LNCaP clone FGC (cell line): Measurements from ENCODE around the gene CD70.
"Not testable (repeated sequence)": the region's sequence is repeated elsewhere in the genome, so short reads cannot be mapped to it uniquely, and the experiment has no call there.

ENCODE experiments used
- DNase-seq: peaks from one replicate; pipeline ENCODE4 v3.0.0-alpha.2; 2011; ENCODE audit warnings: low read depth
- H3K4me3 ChIP-seq: 2 replicates; pipeline ENCODE4 v1.5.1; 2011; ENCODE audit warnings: mild to moderate bottlenecking, low read depth, low read length, control low read depth
- TF ChIP-seq, protein P1 (sequence below): IDR thresholded peaks from 2 replicates; pipeline ENCODE4 v1.5.1; 2012; ENCODE audit warnings: mild to moderate bottlenecking; ENCODE audit not compliant: control insufficient read depth, insufficient read depth; ENCODE audit errors: extremely low read depth

The CD70 gene, protein sequence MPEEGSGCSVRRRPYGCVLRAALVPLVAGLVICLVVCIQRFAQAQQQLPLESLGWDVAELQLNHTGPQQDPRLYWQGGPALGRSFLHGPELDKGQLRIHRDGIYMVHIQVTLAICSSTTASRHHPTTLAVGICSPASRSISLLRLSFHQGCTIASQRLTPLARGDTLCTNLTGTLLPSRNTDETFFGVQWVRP

DNA sequence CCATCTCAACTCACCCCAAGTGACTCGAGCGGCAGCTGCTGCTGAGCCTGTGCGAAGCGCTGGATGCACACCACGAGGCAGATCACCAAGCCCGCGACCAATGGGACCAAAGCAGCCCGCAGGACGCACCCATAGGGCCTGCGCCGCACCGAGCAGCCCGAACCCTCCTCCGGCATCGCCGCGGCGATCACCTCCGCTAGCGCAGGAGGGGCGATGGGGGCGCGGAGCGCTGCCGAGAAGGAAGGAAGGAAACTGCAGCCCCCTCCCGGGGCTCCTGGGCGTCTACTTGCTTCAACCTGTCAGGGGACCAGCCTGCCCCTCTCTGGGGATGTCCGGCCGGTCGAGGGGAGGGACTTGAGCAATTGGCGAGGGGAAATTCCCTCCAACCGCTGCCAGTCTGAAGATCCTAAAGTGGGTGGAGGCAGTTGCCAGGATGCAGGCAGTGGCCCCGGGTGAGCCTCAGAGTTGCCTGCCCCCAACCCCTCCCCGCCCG, at the start of gene CD70:
CD70 (minus strand) TSS at position 324 of the 493 bp plus-strand sequence; CDS start at position 176, 148 bp downstream.
- no peak within 1 kb of the TSS for H3K4me3 ChIP-seq
- TF ChIP-seq, protein P1, sequence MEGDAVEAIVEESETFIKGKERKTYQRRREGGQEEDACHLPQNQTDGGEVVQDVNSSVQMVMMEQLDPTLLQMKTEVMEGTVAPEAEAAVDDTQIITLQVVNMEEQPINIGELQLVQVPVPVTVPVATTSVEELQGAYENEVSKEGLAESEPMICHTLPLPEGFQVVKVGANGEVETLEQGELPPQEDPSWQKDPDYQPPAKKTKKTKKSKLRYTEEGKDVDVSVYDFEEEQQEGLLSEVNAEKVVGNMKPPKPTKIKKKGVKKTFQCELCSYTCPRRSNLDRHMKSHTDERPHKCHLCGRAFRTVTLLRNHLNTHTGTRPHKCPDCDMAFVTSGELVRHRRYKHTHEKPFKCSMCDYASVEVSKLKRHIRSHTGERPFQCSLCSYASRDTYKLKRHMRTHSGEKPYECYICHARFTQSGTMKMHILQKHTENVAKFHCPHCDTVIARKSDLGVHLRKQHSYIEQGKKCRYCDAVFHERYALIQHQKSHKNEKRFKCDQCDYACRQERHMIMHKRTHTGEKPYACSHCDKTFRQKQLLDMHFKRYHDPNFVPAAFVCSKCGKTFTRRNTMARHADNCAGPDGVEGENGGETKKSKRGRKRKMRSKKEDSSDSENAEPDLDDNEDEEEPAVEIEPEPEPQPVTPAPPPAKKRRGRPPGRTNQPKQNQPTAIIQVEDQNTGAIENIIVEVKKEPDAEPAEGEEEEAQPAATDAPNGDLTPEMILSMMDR: no peak
- no peak for DNase-seq

DNA sequence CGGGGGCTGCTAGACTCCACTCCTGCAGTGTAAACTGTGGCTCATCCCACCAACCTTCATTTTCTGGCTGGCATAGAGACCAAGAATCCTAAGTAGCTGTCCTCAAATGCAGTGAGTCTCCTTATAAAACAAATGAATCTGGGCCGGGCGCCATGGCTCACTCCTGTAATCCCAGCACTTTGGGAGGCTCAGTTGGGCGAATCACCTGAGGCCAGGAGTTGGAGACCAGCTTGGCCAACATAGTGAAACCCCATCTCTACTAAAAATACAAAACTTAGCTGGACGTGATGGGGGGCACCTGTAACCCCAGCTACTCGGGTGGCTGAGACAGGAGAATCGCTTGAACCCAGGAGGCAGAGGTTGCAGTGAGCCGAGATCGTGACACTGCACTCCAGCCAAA, 49.4 kb upstream of the CD70 start:
- not testable (repeated sequence) for DNase-seq, H3K4me3 ChIP-seq

DNA sequence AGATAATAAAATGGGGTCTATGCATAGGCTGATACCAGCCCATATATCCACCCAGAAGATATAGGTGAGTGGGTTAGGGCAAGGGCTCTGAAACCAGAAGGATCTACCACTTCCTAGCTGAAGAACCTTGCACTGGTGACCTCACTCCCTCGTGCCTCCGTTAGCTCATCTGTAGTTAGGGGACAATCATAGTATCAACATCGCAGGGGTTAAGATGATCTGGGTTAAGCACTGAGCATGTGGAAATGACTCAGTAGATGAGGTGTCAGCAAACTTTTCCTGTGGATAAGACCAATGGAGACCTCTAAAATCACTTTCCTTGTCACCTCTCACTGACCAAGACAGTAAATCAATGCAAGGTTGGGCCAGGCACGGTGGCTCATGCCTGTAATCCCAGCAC, 48.5 kb upstream of the CD70 start:
- TF ChIP-seq, protein P1: no peak
- no peak for DNase-seq
- no peak overlapping the region for H3K4me3 ChIP-seq

DNA sequence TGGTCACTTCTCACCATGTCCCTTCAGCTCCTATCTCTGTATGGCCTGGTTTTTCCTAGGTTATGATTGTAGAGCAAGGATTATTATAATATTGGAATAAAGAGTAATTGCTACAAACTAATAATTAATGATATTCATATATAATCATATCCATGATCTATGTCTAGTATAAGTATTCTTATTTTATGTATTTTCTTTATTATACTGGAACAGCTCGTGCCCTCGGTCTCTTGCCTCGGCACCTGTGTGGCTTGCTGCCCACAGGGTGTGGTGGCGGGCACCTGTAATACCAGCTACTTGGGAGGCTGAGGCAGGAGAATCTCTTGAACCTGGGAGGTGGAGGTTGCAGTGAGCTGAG, 42.5 kb upstream of the CD70 start:
- not testable (repeated sequence) for H3K4me3 ChIP-seq, DNase-seq

DNA sequence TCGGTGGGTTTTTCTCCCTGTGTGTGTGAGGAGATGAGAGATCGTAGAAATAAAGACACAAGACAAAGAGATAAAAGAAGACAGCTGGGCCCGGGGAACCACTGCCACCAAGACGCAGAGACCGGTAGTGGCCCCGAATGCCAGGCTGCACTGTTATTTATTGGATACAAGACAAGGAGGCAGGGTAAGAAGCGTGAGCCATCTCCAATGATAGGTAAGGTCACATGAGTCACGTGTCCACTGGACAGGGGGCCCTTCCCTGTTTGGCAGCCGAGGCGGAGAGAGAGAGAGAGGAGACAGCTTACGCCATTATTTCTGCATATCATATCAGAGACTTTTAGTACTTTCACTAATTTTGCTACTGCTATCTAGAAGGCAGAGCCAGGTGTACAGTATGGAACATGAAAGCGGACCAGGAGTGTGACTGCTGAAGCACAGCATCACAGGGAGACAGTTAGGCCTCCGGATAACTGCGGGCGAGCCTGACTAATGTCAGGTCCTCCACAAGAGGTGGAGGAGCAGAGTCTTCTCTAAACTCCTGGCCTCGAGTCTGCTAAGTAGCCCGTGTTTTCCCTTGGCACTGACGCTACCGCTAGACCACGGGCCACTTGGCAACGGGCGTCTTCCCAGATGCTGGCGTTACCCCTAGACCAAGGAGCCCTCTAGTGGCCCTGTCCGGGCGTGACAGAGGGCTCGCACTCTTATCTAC, 42.0 kb upstream of the CD70 start:
- not testable (repeated sequence) for DNase-seq, H3K4me3 ChIP-seq
- TF ChIP-seq, protein P1: peak; percentile 80

DNA sequence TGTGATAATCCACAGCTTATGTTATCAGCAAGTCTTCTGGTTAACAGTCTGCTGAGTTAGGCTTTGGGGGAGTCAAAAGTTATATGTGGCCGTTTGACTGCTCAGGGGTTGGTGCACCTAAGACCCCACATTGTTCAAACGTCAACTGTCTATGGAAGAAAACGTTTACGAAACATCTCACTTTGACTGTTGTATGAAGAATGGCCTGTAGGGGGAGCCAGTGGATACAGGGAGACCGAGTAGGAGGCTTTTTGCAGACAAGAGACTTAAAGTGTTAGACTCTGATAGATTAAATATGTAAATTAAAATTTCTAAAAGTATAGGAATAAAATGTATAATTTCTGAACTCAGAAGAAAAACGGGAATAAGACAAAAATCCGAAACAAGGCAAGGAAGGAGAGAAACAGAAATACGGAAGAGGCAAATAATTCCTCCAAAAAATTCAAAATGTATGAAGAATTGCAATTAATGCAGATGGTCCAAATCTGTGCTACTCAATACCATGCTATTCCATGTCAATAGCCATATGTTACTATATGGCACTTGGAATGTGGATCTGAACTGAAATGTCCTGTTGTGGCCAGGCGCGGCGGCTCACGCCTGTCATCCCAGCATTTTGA, 41.2 kb upstream of the CD70 start:
- no peak for DNase-seq
- no peak overlapping the region for H3K4me3 ChIP-seq
- TF ChIP-seq, protein P1: peak; percentile 81

DNA sequence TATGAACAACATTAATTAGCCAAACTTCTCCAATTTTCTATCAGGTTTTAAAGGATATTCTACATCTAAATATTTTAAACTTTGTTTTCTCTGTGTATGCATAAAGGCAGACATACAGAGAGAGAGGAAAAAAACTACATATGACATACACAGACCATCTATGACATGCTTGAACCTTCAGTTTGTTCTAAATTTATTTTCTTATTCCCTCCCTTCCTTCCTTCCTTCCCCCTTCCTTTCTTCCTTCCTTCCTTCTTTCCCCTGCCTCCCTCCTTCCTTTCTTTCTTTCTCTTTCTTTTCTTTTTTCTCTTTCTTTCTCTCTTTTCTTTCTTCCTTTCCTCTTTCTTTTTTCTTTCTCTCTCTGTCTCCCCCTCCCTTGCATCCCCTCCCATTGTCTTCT, 35.8 kb upstream of the CD70 start:
- TF ChIP-seq, protein P1: no peak

DNA sequence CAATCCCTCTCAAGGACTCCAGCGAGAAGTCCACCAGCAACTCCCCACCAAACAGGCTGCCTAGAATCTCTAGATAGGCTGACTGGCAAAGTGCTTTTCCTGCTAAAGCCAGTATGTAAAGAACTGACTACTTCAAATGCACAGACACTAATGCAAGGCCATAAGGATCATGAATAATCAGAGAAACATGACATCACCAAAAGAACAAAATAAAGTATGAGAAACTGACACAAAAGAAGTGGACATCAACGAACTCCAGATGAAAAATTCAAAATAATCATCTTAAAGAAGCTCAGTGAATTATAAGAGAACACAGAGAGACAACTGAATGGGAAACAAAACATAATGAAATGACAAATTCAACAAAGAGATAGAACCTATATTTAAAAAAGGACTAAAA, 26.4 kb upstream of the CD70 start:
- no peak for DNase-seq
- H3K4me3 ChIP-seq: no peak overlapping the region
- TF ChIP-seq, protein P1: no peak

More for the DNA sequence above, 35.8 kb upstream of the CD70 start:
- H3K4me3 ChIP-seq: no peak overlapping the region
- no peak for DNase-seq
